Measurements from ENCODE around the gene GNAQ. TPM values are rescaled to one million over a fixed set of nuclear protein-coding genes. Genes with fewer than 3 reads are reported as not detected.

GNAQ gene
- total RNA-seq, 2 experiments from 2014 or later = 17.8 to 18.1 TPM

GRCh38 chr9:77857513-77858259 is 173.9 kb downstream of the GNAQ start:
- peaks cover 16% of the 10 kb centered on the region for H3K36me3 Mint-ChIP-seq (ENCODE audit: low read depth)
- DNase-seq (no peak), ATAC-seq (no peak)
- no peak overlapping the region for H3K4me3 Mint-ChIP-seq
- H3K4me1 Mint-ChIP-seq (ENCODE audit: low read depth) = peaks cover 21% of the 10 kb centered on the region
- no peaks in the 10 kb centered on the region for H3K27me3 Mint-ChIP-seq
- H3K27ac Mint-ChIP-seq = no peak overlapping the region
- TF ChIP-seq, protein P1, sequence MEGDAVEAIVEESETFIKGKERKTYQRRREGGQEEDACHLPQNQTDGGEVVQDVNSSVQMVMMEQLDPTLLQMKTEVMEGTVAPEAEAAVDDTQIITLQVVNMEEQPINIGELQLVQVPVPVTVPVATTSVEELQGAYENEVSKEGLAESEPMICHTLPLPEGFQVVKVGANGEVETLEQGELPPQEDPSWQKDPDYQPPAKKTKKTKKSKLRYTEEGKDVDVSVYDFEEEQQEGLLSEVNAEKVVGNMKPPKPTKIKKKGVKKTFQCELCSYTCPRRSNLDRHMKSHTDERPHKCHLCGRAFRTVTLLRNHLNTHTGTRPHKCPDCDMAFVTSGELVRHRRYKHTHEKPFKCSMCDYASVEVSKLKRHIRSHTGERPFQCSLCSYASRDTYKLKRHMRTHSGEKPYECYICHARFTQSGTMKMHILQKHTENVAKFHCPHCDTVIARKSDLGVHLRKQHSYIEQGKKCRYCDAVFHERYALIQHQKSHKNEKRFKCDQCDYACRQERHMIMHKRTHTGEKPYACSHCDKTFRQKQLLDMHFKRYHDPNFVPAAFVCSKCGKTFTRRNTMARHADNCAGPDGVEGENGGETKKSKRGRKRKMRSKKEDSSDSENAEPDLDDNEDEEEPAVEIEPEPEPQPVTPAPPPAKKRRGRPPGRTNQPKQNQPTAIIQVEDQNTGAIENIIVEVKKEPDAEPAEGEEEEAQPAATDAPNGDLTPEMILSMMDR (IDR thresholded peaks at IDR 0.05) = no peak
- no peaks in the 10 kb centered on the region for H3K9me3 Mint-ChIP-seq
- POLR2A ChIA-PET = interaction anchor here (0.6 kb wide), 1 partner anchor 406 kb away, joined by 3 read pairs; no protein-coding TSS in a partner anchor
- intact Hi-C loops (cut with micrococcal nuclease) = no loop called here
- CTCF ChIA-PET = interaction anchor here (0.7 kb wide), 1 partner anchor 119 kb away, joined by 3 read pairs; no protein-coding TSS in a partner anchor

GRCh38 chr9:77856615-77857014 is 175.0 kb downstream of the GNAQ start:
- H3K4me3 Mint-ChIP-seq = no peak overlapping the region
- TF ChIP-seq, protein P1 (IDR thresholded peaks at IDR 0.05) = no peak
- no peaks in the 10 kb centered on the region for H3K9me3 Mint-ChIP-seq
- ChIA-PET CTCF (interaction anchor here (1.0 kb wide), 1 partner anchor 121 kb away, joined by 3 read pairs; no protein-coding TSS in a partner anchor), POLR2A (no interaction called here)
- peaks cover 21% of the 10 kb centered on the region for H3K4me1 Mint-ChIP-seq (ENCODE audit: low read depth)
- H3K27me3 Mint-ChIP-seq = no peaks in the 10 kb centered on the region
- no peak for ATAC-seq
- intact Hi-C loops (cut with micrococcal nuclease) = no loop called here
- peaks cover 12% of the 10 kb centered on the region for H3K36me3 Mint-ChIP-seq (ENCODE audit: low read depth)
- DNase-seq = no peak
- no peak overlapping the region for H3K27ac Mint-ChIP-seq

GRCh38 chr9:77854916-77855311 is 176.7 kb downstream of the GNAQ start:
- Mint-ChIP-seq H3K4me3 (no peak overlapping the region), H3K27ac (no peak overlapping the region), H3K36me3 (ENCODE audit: low read depth) (peaks cover 6% of the 10 kb centered on the region), H3K27me3 (no peaks in the 10 kb centered on the region), H3K9me3 (no peaks in the 10 kb centered on the region), H3K4me1 (ENCODE audit: low read depth) (peaks cover 21% of the 10 kb centered on the region)
- no peak for ATAC-seq
- CTCF ChIA-PET = interaction anchor here (1.1 to 1.9 kb wide), 4 partner anchors 13 to 267 kb away, joined by 3 to 6 read pairs (median 5); no protein-coding TSS in a partner anchor
- no peak for DNase-seq
- TF ChIP-seq, protein P1 (IDR thresholded peaks at IDR 0.05) = no peak
- POLR2A ChIA-PET = interaction anchor here (0.6 to 0.8 kb wide), 2 partner anchors 139 to 178 kb away, joined by 3 to 6 read pairs; no protein-coding TSS in a partner anchor
- intact Hi-C loops (cut with micrococcal nuclease) = no loop called here

GRCh38 chr9:77854258-77854915 is 177.2 kb downstream of the GNAQ start:
- H3K4me3 Mint-ChIP-seq = no peak overlapping the region
- no peak overlapping the region for H3K27ac Mint-ChIP-seq
- TF ChIP-seq, protein P1 (IDR thresholded peaks at IDR 0.05) = no peak
- DNase-seq (no peak), ATAC-seq (no peak)
- H3K9me3 Mint-ChIP-seq = no peaks in the 10 kb centered on the region
- H3K36me3 Mint-ChIP-seq (ENCODE audit: low read depth) = peaks cover 6% of the 10 kb centered on the region
- ChIA-PET CTCF (interaction anchor here (1.1 to 1.9 kb wide), 4 partner anchors 12 to 267 kb away, joined by 3 to 6 read pairs (median 5); no protein-coding TSS in a partner anchor), POLR2A (interaction anchor here (0.6 to 0.8 kb wide), 2 partner anchors 139 to 178 kb away, joined by 3 to 6 read pairs; no protein-coding TSS in a partner anchor)
- intact Hi-C loops (cut with micrococcal nuclease) = no loop called here
- peaks cover 23% of the 10 kb centered on the region for H3K4me1 Mint-ChIP-seq (ENCODE audit: low read depth)
- no peaks in the 10 kb centered on the region for H3K27me3 Mint-ChIP-seq

DNA sequence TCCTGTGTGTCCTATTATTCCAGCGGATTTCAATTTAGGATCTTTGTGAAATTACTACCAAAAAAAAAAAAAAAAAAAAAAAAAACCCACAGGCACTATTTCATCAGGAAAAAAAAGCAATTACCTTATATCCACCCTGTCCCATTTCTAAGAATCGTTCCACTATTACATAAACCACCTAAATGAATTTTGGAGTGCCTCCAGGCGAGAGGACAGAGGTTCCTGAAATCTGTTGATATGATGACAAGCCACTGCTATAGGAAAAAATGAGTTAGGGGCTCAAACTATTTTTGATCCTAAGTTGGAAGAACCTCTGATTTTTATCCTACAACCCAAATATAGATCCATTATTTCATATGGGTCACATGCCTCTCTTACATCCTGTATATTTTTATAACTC is 177.9 kb downstream of the GNAQ start:
- ATAC-seq = no peak
- POLR2A ChIA-PET = no interaction called here
- no peak overlapping the region for H3K4me3 Mint-ChIP-seq
- H3K36me3 Mint-ChIP-seq (ENCODE audit: low read depth) = peaks cover 3% of the 10 kb centered on the region
- TF ChIP-seq, protein P1 (IDR thresholded peaks at IDR 0.05) = no peak
- no peaks in the 10 kb centered on the region for H3K9me3 Mint-ChIP-seq
- intact Hi-C loops (cut with micrococcal nuclease) = no loop called here
- CTCF ChIA-PET = no interaction called here
- H3K4me1 Mint-ChIP-seq (ENCODE audit: low read depth) = peaks cover 21% of the 10 kb centered on the region
- no peaks in the 10 kb centered on the region for H3K27me3 Mint-ChIP-seq
- H3K27ac Mint-ChIP-seq = no peak overlapping the region
- no peak for DNase-seq

All from activated CD8-positive, alpha-beta T cell treated with anti-CD3 and anti-CD28 coated beads for 36 hours (primary cell).